ENCODE measurements around the gene TAS2R38. TPM values are rescaled to one million over a fixed set of nuclear protein-coding genes. Genes with fewer than 3 reads are reported as not detected.

Gene TAS2R38
- polyA plus RNA-seq (2011; rRNA removed), result not detected in 2 replicates
- polyA minus RNA-seq (2011; rRNA and poly(A)+ RNA removed), result not detected in 2 replicates

GRCh38 chr7:141973673-141974072, at the start of gene TAS2R38:
Gene TAS2R38, minus strand, starts transcription at chr7:141973773. Its CDS starts 84 bp downstream, at chr7:141973689.
- no peak for DNase-seq (ENCODE audit: low read depth, low spot score)
- ChIA-PET POLR2A (no interaction called here), CTCF (no interaction called here)
- no peak within 1 kb of the TSS for H3K4me3 ChIP-seq (ENCODE audit: low read depth, low read length)
- TF ChIP-seq, protein P1, sequence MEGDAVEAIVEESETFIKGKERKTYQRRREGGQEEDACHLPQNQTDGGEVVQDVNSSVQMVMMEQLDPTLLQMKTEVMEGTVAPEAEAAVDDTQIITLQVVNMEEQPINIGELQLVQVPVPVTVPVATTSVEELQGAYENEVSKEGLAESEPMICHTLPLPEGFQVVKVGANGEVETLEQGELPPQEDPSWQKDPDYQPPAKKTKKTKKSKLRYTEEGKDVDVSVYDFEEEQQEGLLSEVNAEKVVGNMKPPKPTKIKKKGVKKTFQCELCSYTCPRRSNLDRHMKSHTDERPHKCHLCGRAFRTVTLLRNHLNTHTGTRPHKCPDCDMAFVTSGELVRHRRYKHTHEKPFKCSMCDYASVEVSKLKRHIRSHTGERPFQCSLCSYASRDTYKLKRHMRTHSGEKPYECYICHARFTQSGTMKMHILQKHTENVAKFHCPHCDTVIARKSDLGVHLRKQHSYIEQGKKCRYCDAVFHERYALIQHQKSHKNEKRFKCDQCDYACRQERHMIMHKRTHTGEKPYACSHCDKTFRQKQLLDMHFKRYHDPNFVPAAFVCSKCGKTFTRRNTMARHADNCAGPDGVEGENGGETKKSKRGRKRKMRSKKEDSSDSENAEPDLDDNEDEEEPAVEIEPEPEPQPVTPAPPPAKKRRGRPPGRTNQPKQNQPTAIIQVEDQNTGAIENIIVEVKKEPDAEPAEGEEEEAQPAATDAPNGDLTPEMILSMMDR (IDR thresholded peaks at IDR 0.05; ENCODE audit: low read depth, low read length), result no peak
- H3K9me3 ChIP-seq (ENCODE audit: control insufficient read depth, insufficient read depth, low read length), result peaks cover 24% of the 10 kb centered on the region
- H3K27ac ChIP-seq (ENCODE audit: low read depth, low read length), result no peak within 1 kb of the TSS
- no peaks in the 10 kb centered on the region for H3K27me3 ChIP-seq (ENCODE audit: control insufficient read depth, insufficient read depth, low read length)

- Histone ChIP-seq H3K9me3 (ENCODE audit: control insufficient read depth, insufficient read depth, low read length) (peaks cover 20% of the 10 kb centered on the region), H3K27me3 (ENCODE audit: control insufficient read depth, insufficient read depth, low read length) (no peaks in the 10 kb centered on the region), H3K27ac (ENCODE audit: low read depth, low read length) (no peak overlapping the region), H3K4me3 (ENCODE audit: low read depth, low read length) (no peak overlapping the region)
- POLR2A ChIA-PET, result no interaction called here
- no peak for DNase-seq (ENCODE audit: low read depth, low spot score)
- TF ChIP-seq, protein P1 (IDR thresholded peaks at IDR 0.05; ENCODE audit: low read depth, low read length), result no peak
- CTCF ChIA-PET, result no interaction called here
Measured at GRCh38 chr7:142018154-142018553, 44.6 kb upstream of the TAS2R38 start.

DNA sequence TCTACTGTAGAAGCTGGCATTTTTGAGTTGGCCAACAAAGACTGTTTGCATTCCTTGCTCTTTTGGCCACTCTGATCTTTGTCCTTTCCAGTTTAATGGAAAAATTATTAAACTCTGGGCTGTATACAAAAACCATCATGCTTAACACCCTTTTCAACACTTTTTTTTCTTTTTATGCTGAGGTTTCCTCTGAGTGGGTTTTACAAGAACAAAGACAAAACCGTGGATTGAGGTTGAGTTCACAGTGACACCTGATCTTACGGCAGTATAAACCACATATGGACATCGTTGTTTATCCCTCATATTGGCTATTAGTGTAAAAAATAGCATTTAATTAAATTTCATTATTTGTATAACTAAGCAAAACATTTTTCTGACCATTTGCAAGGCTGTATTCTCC, 43.9 kb upstream of the TAS2R38 start:
- H3K4me3 ChIP-seq (ENCODE audit: low read depth, low read length), result no peak overlapping the region
- no peak for DNase-seq (ENCODE audit: low read depth, low spot score)
- CTCF ChIA-PET, result no interaction called here
- H3K27me3 ChIP-seq (ENCODE audit: control insufficient read depth, insufficient read depth, low read length), result no peaks in the 10 kb centered on the region
- TF ChIP-seq, protein P1 (IDR thresholded peaks at IDR 0.05; ENCODE audit: low read depth, low read length), result no peak
- H3K9me3 ChIP-seq (ENCODE audit: control insufficient read depth, insufficient read depth, low read length), result peaks cover 25% of the 10 kb centered on the region
- no peak overlapping the region for H3K27ac ChIP-seq (ENCODE audit: low read depth, low read length)
- POLR2A ChIA-PET, result no interaction called here

- peaks cover 11% of the 10 kb centered on the region for H3K9me3 ChIP-seq (ENCODE audit: control insufficient read depth, insufficient read depth, low read length)
- H3K27ac ChIP-seq (ENCODE audit: low read depth, low read length), result no peak overlapping the region
- ChIA-PET POLR2A (no interaction called here), CTCF (no interaction called here)
- H3K4me3 ChIP-seq (ENCODE audit: low read depth, low read length), result no peak overlapping the region
- H3K27me3 ChIP-seq (ENCODE audit: control insufficient read depth, insufficient read depth, low read length), result no peaks in the 10 kb centered on the region
- no peak for DNase-seq (ENCODE audit: low read depth, low spot score)
- TF ChIP-seq, protein P1 (IDR thresholded peaks at IDR 0.05; ENCODE audit: low read depth, low read length), result no peak
Measured at GRCh38 chr7:142012825-142013511, 39.4 kb upstream of the TAS2R38 start.

GRCh38 chr7:142010952-142011548, 37.5 kb upstream of the TAS2R38 start:
- TF ChIP-seq, protein P1 (IDR thresholded peaks at IDR 0.05; ENCODE audit: low read depth, low read length), result no peak
- Histone ChIP-seq H3K9me3 (ENCODE audit: control insufficient read depth, insufficient read depth, low read length) (peaks cover 6% of the 10 kb centered on the region; the same call in 1 of the 2 replicates), H3K27ac (ENCODE audit: low read depth, low read length) (no peak overlapping the region), H3K27me3 (ENCODE audit: control insufficient read depth, insufficient read depth, low read length) (no peaks in the 10 kb centered on the region), H3K4me3 (ENCODE audit: low read depth, low read length) (no peak overlapping the region)
- CTCF ChIA-PET, result no interaction called here
- POLR2A ChIA-PET, result no interaction called here
- no peak for DNase-seq (ENCODE audit: low read depth, low spot score)
